AG09309 (cell line): Measurements from ENCODE around the gene CREB5.

Experiments
- DNase-seq: peaks from one replicate; pipeline ENCODE4 v3.0.0-alpha.2; 2010; ENCODE audit warnings: low read depth
- H3K4me3 ChIP-seq: 2 replicates; pipeline ENCODE4 v1.5.1; 2011; ENCODE audit warnings: mild to moderate bottlenecking, low read depth, low read length, moderate library complexity; ENCODE audit not compliant: control insufficient read depth
- TF ChIP-seq, protein P1 (sequence below): IDR thresholded peaks from 2 replicates; pipeline ENCODE4 v1.5.1; 2011; ENCODE audit warnings: mild to moderate bottlenecking, low read depth, low read length, inconsistent platforms; ENCODE audit not compliant: insufficient read depth, control insufficient read depth; ENCODE audit errors: missing control alignments

The CREB5 gene

DNA sequence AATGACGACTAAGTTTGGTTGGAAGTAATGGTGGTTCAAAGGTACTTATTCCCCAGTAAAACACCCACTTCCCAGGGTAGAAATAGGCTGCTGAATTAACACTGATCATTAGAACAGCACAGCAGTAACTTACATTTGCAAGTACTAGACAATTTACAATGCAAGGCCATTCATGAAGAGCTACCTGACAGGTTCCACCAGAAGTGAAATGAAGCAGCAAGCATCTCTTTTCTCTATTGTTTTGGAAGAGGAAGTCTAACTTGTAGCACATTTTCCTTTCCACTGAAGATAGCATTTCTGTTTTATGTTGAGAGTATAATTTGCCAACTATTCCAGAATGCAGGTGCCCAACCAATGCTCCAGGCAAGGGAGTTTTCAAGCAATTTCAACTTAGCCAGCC, 145.9 kb downstream of the CREB5 start:
- no peak overlapping the region for H3K4me3 ChIP-seq
- TF ChIP-seq, protein P1, sequence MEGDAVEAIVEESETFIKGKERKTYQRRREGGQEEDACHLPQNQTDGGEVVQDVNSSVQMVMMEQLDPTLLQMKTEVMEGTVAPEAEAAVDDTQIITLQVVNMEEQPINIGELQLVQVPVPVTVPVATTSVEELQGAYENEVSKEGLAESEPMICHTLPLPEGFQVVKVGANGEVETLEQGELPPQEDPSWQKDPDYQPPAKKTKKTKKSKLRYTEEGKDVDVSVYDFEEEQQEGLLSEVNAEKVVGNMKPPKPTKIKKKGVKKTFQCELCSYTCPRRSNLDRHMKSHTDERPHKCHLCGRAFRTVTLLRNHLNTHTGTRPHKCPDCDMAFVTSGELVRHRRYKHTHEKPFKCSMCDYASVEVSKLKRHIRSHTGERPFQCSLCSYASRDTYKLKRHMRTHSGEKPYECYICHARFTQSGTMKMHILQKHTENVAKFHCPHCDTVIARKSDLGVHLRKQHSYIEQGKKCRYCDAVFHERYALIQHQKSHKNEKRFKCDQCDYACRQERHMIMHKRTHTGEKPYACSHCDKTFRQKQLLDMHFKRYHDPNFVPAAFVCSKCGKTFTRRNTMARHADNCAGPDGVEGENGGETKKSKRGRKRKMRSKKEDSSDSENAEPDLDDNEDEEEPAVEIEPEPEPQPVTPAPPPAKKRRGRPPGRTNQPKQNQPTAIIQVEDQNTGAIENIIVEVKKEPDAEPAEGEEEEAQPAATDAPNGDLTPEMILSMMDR = no peak
- no peak for DNase-seq

DNA sequence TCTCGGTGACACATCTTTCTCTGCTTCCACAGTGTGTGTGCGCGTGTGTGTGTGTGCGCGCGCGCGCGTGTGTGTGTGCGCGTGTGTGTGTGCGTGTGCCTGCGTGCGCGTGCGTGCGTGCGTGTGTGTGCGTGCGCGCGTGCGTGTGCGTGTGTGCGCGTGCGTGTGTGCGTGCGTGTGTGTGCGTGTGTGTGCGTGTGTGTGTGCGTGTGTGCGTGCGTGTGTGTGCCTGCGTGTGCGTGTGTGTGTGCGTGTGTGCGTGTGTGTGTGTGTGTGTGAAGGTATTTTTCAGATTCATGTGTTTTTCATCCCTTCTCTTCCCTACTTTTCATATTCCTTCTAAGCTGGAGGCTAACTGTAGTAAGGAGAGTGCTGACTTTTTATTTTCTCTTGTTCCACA, 148.4 kb downstream of the CREB5 start:
- H3K4me3 ChIP-seq = no peak overlapping the region
- TF ChIP-seq, protein P1 = no peak
- no peak for DNase-seq

DNA sequence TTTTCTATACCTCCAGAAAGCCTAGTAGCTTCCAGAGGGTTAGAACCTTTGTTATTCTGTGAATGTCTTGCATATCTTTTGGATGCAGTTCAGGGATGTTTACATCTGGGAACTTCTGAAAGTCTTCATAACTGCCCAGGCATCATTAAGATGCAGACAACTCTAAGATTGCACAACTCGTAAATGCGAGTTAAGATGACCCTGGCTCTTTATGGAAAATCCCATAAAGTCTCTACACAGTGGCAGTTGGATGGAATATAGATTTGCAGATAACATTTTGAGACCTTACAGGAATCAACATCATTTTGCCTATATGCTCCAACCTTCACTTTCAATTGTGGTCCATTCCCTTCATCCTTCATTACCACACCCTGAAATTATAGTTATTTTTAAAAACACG, 151.7 kb downstream of the CREB5 start:
- DNase-seq = no peak
- TF ChIP-seq, protein P1 = no peak

DNA sequence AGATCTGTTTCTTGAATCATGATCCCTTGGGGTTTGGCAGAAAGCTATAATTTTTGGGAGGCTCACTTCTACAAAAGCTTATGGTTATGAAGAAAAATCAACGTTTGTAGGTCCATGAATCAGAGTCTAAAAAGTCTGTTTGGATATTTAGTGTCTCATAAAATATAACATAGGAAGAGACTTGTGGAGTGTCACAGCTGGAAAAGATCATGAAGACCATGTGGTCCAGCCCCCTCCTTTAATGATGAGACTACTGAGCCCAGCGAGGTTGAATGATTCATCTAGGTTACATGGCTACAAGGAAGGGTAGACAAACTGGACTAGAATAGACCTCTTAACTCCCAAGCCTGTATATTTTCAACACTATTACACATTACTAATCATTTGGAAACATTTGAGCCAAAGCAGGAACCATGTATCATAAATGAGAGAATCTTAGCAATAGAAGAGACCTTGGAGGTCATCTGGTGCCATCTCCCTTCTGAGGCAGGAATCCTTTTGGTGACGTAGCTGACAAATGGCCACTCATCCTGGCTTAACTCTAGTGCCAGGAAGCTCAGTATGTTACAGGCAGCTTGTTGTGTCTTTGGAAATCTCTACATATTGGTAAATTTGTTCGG, 152.5 kb downstream of the CREB5 start:
- TF ChIP-seq, protein P1 = no peak
- DNase-seq = peak; percentile 48

More for the DNA sequence above, 151.7 kb downstream of the CREB5 start:
- H3K4me3 ChIP-seq = no peak overlapping the region

DNA sequence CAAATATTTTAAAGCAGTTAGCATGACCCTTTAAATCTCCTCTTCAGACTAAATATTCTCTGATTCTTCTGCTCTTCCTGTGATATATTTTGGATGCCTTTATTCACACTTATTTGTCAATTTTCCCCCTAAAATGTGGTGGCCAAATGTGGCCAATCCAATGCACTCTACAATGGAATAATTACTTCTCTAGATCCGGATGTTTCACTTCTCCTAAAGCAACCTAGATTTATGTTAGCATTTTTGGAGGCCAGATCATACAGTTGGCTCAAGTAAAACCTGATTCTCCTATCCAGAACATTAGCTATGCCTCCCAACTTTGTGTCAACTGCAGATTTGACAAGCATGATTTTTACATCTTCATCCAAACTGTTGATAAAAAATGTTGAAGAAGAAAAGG, 153.7 kb downstream of the CREB5 start:
- DNase-seq = no peak
- TF ChIP-seq, protein P1 = no peak
- H3K4me3 ChIP-seq = no peak overlapping the region

More for the DNA sequence above, 152.5 kb downstream of the CREB5 start:
- no peak overlapping the region for H3K4me3 ChIP-seq

DNA sequence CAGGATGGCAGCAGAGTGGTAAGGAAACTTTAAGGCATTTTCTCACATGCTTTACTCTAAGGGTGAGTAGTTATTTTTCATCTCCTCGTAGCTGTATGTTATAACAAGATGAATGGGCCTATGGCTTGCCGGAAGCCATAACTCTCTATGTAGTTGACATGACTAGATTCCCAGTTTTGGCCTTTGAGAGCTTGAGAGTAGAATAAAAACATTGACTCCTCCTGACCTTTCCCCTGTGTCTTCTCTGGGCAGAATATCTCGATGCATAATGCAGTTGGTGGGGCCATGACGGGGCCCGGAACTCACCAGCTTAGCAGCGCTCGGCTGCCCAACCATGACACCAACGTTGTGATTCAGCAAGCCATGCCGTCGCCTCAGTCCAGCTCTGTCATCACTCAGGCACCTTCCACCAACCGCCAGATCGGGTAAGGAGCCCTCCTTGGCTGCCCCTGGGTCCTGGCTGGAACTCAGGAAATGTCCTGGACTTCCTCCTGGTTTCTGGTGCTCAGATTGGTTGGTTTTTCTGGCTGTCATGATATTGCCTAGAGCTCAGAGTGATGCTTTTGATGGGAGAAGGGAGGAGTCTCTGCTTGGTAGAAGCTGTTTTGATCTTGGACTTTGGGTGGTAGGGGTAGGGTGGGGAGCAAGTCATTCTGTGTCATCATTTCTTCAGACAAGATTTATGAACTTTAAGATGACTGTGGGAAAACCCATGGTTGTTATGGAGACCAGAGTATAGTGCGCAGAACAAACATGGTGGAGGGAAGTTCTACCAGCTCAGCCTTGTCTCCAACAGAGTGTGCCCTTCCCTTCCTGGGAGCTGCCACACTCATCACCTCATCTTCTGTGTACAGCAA, 158.0 kb downstream of the CREB5 start:
- TF ChIP-seq, protein P1 = no peak
- no peak overlapping the region for H3K4me3 ChIP-seq
- DNase-seq = no peak
